H9 (cell line): Measurements from ENCODE around the gene SLC12A5. TPM values are rescaled to one million over a fixed set of nuclear protein-coding genes. Genes with fewer than 3 reads are reported as not detected.

ENCODE experiments used
- DNase-seq: peaks from one replicate; pipeline ENCODE4 v3.0.0-alpha.2; 2017
- H2AFZ ChIP-seq: one replicate; pipeline ENCODE4 v1.6.1; 2013; ENCODE audit warnings: mild to moderate bottlenecking, low read length, control low read depth, moderate library complexity
- H2AK5ac ChIP-seq: 2 replicates; pipeline ENCODE4 v1.6.1; 2013; ENCODE audit warnings: low read length, control low read depth, mixed read lengths; ENCODE audit not compliant: insufficient read length
- H2BK120ac ChIP-seq: one replicate; pipeline ENCODE4 v1.6.1; 2013; ENCODE audit warnings: low read depth, mild to moderate bottlenecking, low read length, control low read depth, inconsistent platforms; ENCODE audit not compliant: poor library complexity, severe bottlenecking
- H2BK12ac ChIP-seq: 2 replicates; pipeline ENCODE4 v1.6.1; 2013; ENCODE audit warnings: low read length, control low read depth, mixed read lengths, low read depth; ENCODE audit not compliant: insufficient read length
- H2BK15ac ChIP-seq: 2 replicates; pipeline ENCODE4 v1.6.1; 2013; ENCODE audit warnings: low read depth, low read length, control low read depth
- H2BK20ac ChIP-seq: one replicate; pipeline ENCODE4 v1.6.1; 2013; ENCODE audit warnings: low read depth, mild to moderate bottlenecking, low read length, control low read depth, inconsistent platforms; ENCODE audit not compliant: poor library complexity, severe bottlenecking
- H2BK5ac ChIP-seq: 2 replicates; pipeline ENCODE4 v1.6.1; 2013; ENCODE audit warnings: low read length, control low read depth, mixed read lengths; ENCODE audit not compliant: insufficient read length
- H3K14ac ChIP-seq: 2 replicates; pipeline ENCODE4 v1.6.1; 2013; ENCODE audit warnings: low read length, control low read depth; ENCODE audit not compliant: insufficient read depth
- H3K18ac ChIP-seq: 2 replicates; pipeline ENCODE4 v1.6.1; 2013; ENCODE audit warnings: low read depth, mild to moderate bottlenecking, mixed read lengths, low read length, control low read depth; ENCODE audit not compliant: insufficient read length
- H3K23ac ChIP-seq: 2 replicates; pipeline ENCODE4 v1.6.1; 2013; ENCODE audit warnings: low read length, control low read depth, mixed read lengths, low read depth; ENCODE audit not compliant: insufficient read length
- H3K23me2 ChIP-seq: 2 replicates; pipeline ENCODE4 v1.6.1; 2013; ENCODE audit warnings: low read depth, mild to moderate bottlenecking, mixed read lengths, low read length, control low read depth; ENCODE audit not compliant: insufficient read length, poor library complexity, severe bottlenecking
- H3K27ac ChIP-seq: 2 replicates; pipeline ENCODE4 v1.5.1; 2013; ENCODE audit warnings: low read length, control low read depth, mixed read lengths, low read depth; ENCODE audit not compliant: insufficient read length
- H3K27me3 ChIP-seq: 2 replicates; pipeline ENCODE4 v1.6.1; 2013; ENCODE audit warnings: low read length, control low read depth, inconsistent platforms; ENCODE audit not compliant: insufficient read depth
- H3K4ac ChIP-seq: 2 replicates; pipeline ENCODE4 v1.6.1; 2013; ENCODE audit warnings: low read depth, mild to moderate bottlenecking, control low read depth, inconsistent platforms, low read length, moderate library complexity
- H3K4me1 ChIP-seq: 2 replicates; pipeline ENCODE4 v1.6.1; 2013; ENCODE audit warnings: low read length, control low read depth, inconsistent platforms; ENCODE audit not compliant: insufficient read depth
- H3K4me2 ChIP-seq: 2 replicates; pipeline ENCODE4 v1.6.1; 2013; ENCODE audit warnings: low read length, control low read depth, mixed read lengths; ENCODE audit not compliant: insufficient read length, insufficient read depth
- H3K56ac ChIP-seq: 2 replicates; pipeline ENCODE4 v1.6.1; 2013; ENCODE audit warnings: low read depth, mild to moderate bottlenecking, mixed read lengths, low read length, control low read depth; ENCODE audit not compliant: insufficient read length
- H3K79me1 ChIP-seq: 2 replicates; pipeline ENCODE4 v1.6.1; 2013; ENCODE audit warnings: low read depth, mild to moderate bottlenecking, moderate library complexity, low read length, control low read depth, inconsistent platforms; ENCODE audit not compliant: insufficient read depth, poor library complexity, severe bottlenecking
- H3K79me2 ChIP-seq: 2 replicates; pipeline ENCODE4 v1.6.1; 2013; ENCODE audit warnings: low read length, control low read depth, inconsistent platforms; ENCODE audit not compliant: insufficient read depth
- H3K9ac ChIP-seq: 2 replicates; pipeline ENCODE4 v1.6.1; 2013; ENCODE audit warnings: low read length, control low read depth, mixed read lengths; ENCODE audit not compliant: insufficient read length; ENCODE audit errors: extremely low read depth
- H3K9me3 ChIP-seq: one replicate; pipeline ENCODE4 v1.6.1; 2013; ENCODE audit warnings: low read depth, low read length, inconsistent platforms; ENCODE audit not compliant: control insufficient read depth
- H3T11ph ChIP-seq: one replicate; pipeline ENCODE4 v1.6.1; 2013; ENCODE audit warnings: mild to moderate bottlenecking, low read length, control low read depth, inconsistent platforms
- H4K20me1 ChIP-seq: one replicate; pipeline ENCODE4 v1.6.1; 2013; ENCODE audit not compliant: control insufficient read depth, insufficient read length, insufficient read depth
- H4K5ac ChIP-seq: 2 replicates; pipeline ENCODE4 v1.6.1; 2013; ENCODE audit warnings: low read depth, mild to moderate bottlenecking, mixed read lengths, low read length, control low read depth; ENCODE audit not compliant: insufficient read length
- H4K8ac ChIP-seq: replicated peaks from 2 replicates; pipeline ENCODE4 v1.6.1; 2013; ENCODE audit warnings: low read length, control low read depth, mixed read lengths, low read depth; ENCODE audit not compliant: insufficient read length
- H4K91ac ChIP-seq: 2 replicates; pipeline ENCODE4 v1.6.1; 2013; ENCODE audit warnings: low read depth, mild to moderate bottlenecking, moderate library complexity, mixed read lengths, low read length, control low read depth; ENCODE audit not compliant: insufficient read length
- H3K27ac Mint-ChIP-seq, 3 experiments: 2 replicates in 2 of 3; 3 replicates in 1 of 3; pipeline ENCODE4 v1.8.0; 2020 to 2021; ENCODE audit warnings: mixed read lengths in 3 of 3, mild to moderate bottlenecking in 1 of 3, moderate library complexity in 1 of 3
- H3K27me3 Mint-ChIP-seq: 2 replicates; pipeline ENCODE4 v1.8.0; 2021; ENCODE audit warnings: low read depth, mild to moderate bottlenecking, moderate library complexity, mixed read lengths
- H3K36me3 Mint-ChIP-seq, 3 experiments: 2 replicates in 2 of 3; 3 replicates in 1 of 3; pipeline ENCODE4 v1.8.0; 2020 to 2021; ENCODE audit warnings: low read depth in 3 of 3, mixed read lengths in 3 of 3; ENCODE audit not compliant: insufficient read depth in 1 of 3
- H3K4me1 Mint-ChIP-seq, 2 experiments: 2 replicates each; pipeline ENCODE4 v1.8.0; 2020; ENCODE audit warnings: mixed read lengths in 2 of 2
- H3K4me3 Mint-ChIP-seq, 2 experiments: 2 replicates in 1 of 2; 3 replicates in 1 of 2; pipeline ENCODE4 v1.8.0; 2020 to 2021; ENCODE audit warnings: mild to moderate bottlenecking in 2 of 2, mixed read lengths in 2 of 2, moderate library complexity in 1 of 2
- H3K9me3 Mint-ChIP-seq, 2 experiments: 2 replicates in 1 of 2; 3 replicates in 1 of 2; pipeline ENCODE4 v1.8.0; 2020; ENCODE audit warnings: mild to moderate bottlenecking in 2 of 2, mixed read lengths in 2 of 2, moderate library complexity in 1 of 2
- CTCF ChIP-seq: fragments of 200-600 bp; sonication (generic); conservative IDR thresholded peaks from 3 replicates; pipeline ENCODE4 v1.8.0; 2021; ENCODE audit warnings: antibody characterized with exemption, mild to moderate bottlenecking
- WGBS: extraction: QIAGEN DNeasy Blood & Tissue Kit; methylation state at CpG from one replicate; pipeline ENCODE4 v1.1.7; 2013; ENCODE audit warnings: missing lambda C conversion rate, low lambda C conversion rate, mixed read lengths; ENCODE audit not compliant: insufficient read length; ENCODE audit errors: extremely low coverage; 5-methylcytosine and 5-hydroxymethylcytosine counted together
- total RNA-seq: library from RNA; stranded (reverse); gene quantifications from 2 replicates; pipeline ENCODE4 v1.2.1, GENCODE V29; 2021

SLC12A5 gene
- total RNA-seq, 1 experiment from 2014 or later: 8.7 TPM

- Histone ChIP-seq H4K91ac (no peak overlapping the region), H3K79me2 (no peaks in the 10 kb centered on the region), H3K4ac (no peak overlapping the region), H3K9ac (no peak overlapping the region), H4K8ac (no peak overlapping the region), H4K20me1 (no peaks in the 10 kb centered on the region), H3K4me1 (no peaks in the 10 kb centered on the region), H2BK120ac (no peak overlapping the region), H4K5ac (no peak overlapping the region), H2AK5ac (no peak overlapping the region), H3K4me2 (no peak overlapping the region), H3T11ph (no peak overlapping the region), H3K14ac (no peak overlapping the region), H2BK15ac (no peak overlapping the region), H3K23me2 (no peaks in the 10 kb centered on the region), H3K18ac (no peak overlapping the region), H3K23ac (no peak overlapping the region), H3K27me3 (no peaks in the 10 kb centered on the region), H3K56ac (no peak overlapping the region), H2BK20ac (no peak overlapping the region), H3K9me3 (no peaks in the 10 kb centered on the region), H2AFZ (no peak overlapping the region), H3K27ac (no peak overlapping the region), H2BK12ac (no peak overlapping the region), H2BK5ac (no peak overlapping the region), H3K79me1 (no peaks in the 10 kb centered on the region)
- H3K9me3 Mint-ChIP-seq: peaks cover 3 to 10% of the 10 kb centered on the region in 2 experiments; a peak in 4 of 5 replicates
- DNase-seq: no peak
- TF ChIP-seq CTCF: no peak
- no peak overlapping the region for H3K4me3 Mint-ChIP-seq
- no peaks in the 10 kb centered on the region for H3K36me3 Mint-ChIP-seq
- H3K27ac Mint-ChIP-seq: peak overlapping the region in 1 of 3 experiments; percentile 80; a peak in 2 of 7 replicates
- no CpG with 5 or more reads among the region's 3 CpGs for WGBS
- peaks cover 6 to 10% of the 10 kb centered on the region in 2 experiments; a peak in 3 of 4 replicates for H3K4me1 Mint-ChIP-seq
- peaks cover 52% of the 10 kb centered on the region for H3K27me3 Mint-ChIP-seq
Observed at GRCh38 chr20:46104262-46104661, 75.2 kb downstream of the SLC12A5 start.
